ENCODE results near the gene SPAG6. TPM values are rescaled to one million over a fixed set of nuclear protein-coding genes. Genes with fewer than 3 reads are reported as not detected.
A peak's percentile ranks its signal among the peaks of the same experiment; 100 is the strongest.

SPAG6 gene
- total RNA-seq, 2 experiments from 2014 or later, result not detected

DNA sequence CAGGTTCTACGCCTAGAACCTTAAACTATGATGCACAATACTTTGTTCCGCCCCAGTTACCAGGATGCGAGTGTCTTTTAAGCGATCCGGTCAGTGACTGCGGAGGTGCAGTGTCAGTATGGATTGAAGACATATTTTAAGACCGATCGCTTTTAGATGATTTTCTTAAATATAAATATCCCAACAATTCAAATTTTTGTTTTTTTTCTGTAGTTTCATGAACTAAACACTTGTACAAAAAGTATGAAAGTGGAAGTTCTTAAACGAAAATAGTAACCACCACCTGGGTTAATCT is 28.3 kb upstream of the SPAG6 start:
- DNase-seq, result peak; percentile 43
- Mint-ChIP-seq H3K27ac (peak overlapping the region; percentile 86), H3K4me1 (ENCODE audit: low read depth) (peaks cover 30% of the 10 kb centered on the region), H3K36me3 (ENCODE audit: low read depth) (peaks cover 4% of the 10 kb centered on the region), H3K27me3 (ENCODE audit: low read depth) (peaks cover 17% of the 10 kb centered on the region), H3K9me3 (no peaks in the 10 kb centered on the region), H3K4me3 (peak overlapping the region; percentile 91)
- intact Hi-C loops (cut with micrococcal nuclease), result loop anchor here (5.0 to 10.0 kb wide), 5 partner anchors 120 to 1048 kb away; partner anchors contain the start of gene MLLT10
- CTCF ChIA-PET, result interaction anchor here (0.7 to 1.6 kb wide), 2 partner anchors 60 to 323 kb away, joined by 3 to 6 read pairs; no protein-coding TSS in a partner anchor

DNA sequence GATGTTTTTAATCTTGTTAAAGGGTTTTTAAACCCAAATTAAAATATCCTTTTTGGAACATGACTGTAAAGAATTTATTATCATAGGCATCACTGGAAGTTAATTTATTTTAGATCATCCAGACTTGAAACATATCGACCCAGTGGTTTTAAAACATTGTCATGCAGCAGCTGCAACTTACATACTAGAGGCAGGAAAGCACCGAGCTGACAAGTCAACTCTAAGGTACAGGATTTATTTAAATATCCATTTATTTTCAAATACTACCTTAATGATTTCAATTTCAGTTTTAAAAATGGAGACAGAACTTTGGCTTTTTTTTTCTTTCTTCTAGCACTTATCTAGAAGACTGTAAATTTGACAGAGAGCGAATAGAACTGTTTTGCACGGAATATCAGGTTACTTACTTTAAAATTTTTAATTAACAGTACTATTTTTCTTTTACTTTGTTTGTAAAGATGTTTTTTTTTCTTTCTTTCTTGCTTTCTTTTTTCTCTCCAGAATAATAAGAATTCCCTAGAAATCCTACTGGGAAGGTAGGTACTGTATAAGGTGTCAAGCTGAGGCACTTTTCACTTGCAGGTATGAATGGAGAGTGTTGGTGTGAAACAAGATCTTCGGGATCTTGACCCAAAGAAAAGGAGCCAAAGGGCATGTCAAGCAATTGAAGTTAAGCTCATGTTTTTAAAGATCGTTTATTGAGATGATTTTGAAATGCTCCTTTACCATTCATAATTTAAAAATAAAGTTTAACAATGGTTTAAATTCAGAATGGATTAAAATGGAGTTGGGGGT is 27.3 kb upstream of the SPAG6 start:
- CTCF ChIA-PET, result interaction anchor here (0.7 to 1.6 kb wide), 2 partner anchors 20 to 61 kb away, joined by 3 to 6 read pairs; no protein-coding TSS in a partner anchor
- Mint-ChIP-seq H3K27ac (peak overlapping the region; percentile 72), H3K27me3 (ENCODE audit: low read depth) (peaks cover 27% of the 10 kb centered on the region), H3K4me1 (ENCODE audit: low read depth) (peaks cover 30% of the 10 kb centered on the region), H3K4me3 (peak overlapping the region; percentile 55), H3K9me3 (no peaks in the 10 kb centered on the region), H3K36me3 (ENCODE audit: low read depth) (peaks cover 4% of the 10 kb centered on the region)
- no peak for DNase-seq
- intact Hi-C loops (cut with micrococcal nuclease), result loop anchor here (5.0 to 10.0 kb wide), 5 partner anchors 119 to 1047 kb away; partner anchors contain the start of gene MLLT10

DNA sequence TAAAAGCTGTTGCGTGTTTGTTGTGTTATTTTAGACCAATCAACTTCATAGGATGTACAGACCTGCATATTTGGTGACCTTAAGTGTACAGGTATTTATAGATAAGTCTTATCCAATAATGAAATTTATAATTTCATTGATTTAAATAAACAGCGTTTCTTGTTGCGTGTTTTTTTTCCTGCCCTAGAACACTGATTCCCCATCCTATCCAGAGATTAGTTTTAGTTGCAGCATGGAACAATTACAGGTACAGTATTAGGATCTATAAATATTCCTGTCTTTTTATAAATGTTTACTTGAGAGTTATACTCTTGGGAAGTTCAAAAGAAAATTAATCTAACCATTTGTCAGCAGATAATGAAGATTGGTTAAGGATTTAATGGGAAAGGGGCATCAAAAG is 26.5 kb upstream of the SPAG6 start:
- H3K27ac Mint-ChIP-seq, result no peak overlapping the region
- peaks cover 30% of the 10 kb centered on the region for H3K27me3 Mint-ChIP-seq (ENCODE audit: low read depth)
- H3K4me1 Mint-ChIP-seq (ENCODE audit: low read depth), result peaks cover 37% of the 10 kb centered on the region
- intact Hi-C loops (cut with micrococcal nuclease), result loop anchor here (5.0 to 10.0 kb wide), 5 partner anchors 119 to 1046 kb away; partner anchors contain the start of gene MLLT10
- DNase-seq, result no peak
- H3K4me3 Mint-ChIP-seq, result no peak overlapping the region
- H3K9me3 Mint-ChIP-seq, result no peaks in the 10 kb centered on the region
- CTCF ChIA-PET, result interaction anchor here (1.6 kb wide), 1 partner anchor 62 kb away, joined by 6 read pairs; no protein-coding TSS in a partner anchor
- H3K36me3 Mint-ChIP-seq (ENCODE audit: low read depth), result peaks cover 4% of the 10 kb centered on the region

DNA sequence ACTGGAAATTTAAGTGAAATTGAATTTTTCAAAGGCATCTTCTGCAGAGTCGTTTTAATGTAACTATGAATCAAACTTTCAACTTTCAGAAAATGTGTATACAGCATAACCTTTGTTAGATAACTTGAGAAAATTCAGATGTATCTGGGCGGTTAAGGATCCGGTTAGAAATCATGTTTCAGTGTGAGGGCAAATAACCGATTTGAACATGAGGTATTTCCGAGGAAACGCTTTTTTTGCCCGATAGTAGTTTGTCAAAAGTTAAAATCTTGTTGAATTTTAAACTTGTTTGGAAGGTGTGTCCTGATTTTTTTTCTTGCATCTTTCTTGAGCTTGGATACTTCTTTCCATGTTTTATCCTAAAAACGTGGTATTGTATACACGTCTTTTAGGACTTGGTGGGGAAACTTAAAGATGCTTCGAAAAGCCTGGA is 25.7 kb upstream of the SPAG6 start:
- peak overlapping the region; percentile 82 for H3K4me3 Mint-ChIP-seq
- intact Hi-C loops (cut with micrococcal nuclease), result loop anchor here (5.0 to 10.0 kb wide), 5 partner anchors 118 to 1045 kb away; partner anchors contain the start of gene MLLT10
- no peaks in the 10 kb centered on the region for H3K9me3 Mint-ChIP-seq
- CTCF ChIA-PET, result no interaction called here
- H3K27ac Mint-ChIP-seq, result no peak overlapping the region
- DNase-seq, result no peak
- peaks cover 45% of the 10 kb centered on the region for H3K4me1 Mint-ChIP-seq (ENCODE audit: low read depth)
- peaks cover 38% of the 10 kb centered on the region for H3K27me3 Mint-ChIP-seq (ENCODE audit: low read depth)
- H3K36me3 Mint-ChIP-seq (ENCODE audit: low read depth), result peaks cover 4% of the 10 kb centered on the region

DNA sequence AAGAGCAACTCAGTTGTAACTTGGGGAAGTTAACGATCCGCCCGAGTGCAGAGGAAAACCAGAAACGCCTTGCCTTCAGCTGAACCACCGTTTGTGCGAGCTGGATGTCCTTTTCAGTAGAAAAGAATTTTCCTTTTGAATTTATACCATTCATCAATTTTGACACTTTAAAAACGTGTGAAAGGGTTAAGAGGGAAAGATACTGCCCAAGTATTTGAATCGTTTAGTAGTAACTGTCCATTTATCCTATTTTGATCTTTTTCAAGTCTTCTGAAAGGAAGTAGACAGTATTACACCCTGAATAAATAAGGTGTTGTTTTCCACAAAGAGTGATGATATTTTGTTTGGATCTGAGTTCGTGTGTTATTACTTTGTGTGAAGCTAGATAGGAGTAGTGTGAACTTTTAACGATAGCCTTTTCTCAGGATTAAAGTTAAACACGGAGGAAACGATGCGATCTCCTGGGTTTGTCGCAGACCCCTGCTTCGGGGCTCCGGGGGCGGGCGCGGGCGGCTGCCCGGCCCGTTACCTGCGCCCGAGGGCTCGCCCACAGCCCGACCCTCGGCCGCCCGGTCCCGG is 25.2 kb upstream of the SPAG6 start:
- no peak for DNase-seq
- Mint-ChIP-seq H3K4me1 (ENCODE audit: low read depth) (peaks cover 46% of the 10 kb centered on the region), H3K9me3 (no peaks in the 10 kb centered on the region), H3K4me3 (peak overlapping the region; percentile 82), H3K27ac (peak overlapping the region; percentile 91), H3K27me3 (ENCODE audit: low read depth) (peaks cover 40% of the 10 kb centered on the region), H3K36me3 (ENCODE audit: low read depth) (peaks cover 4% of the 10 kb centered on the region)
- CTCF ChIA-PET, result no interaction called here
- intact Hi-C loops (cut with micrococcal nuclease), result loop anchor here (5.0 to 10.0 kb wide), 7 partner anchors 117 to 1045 kb away; partner anchors contain the start of genes MLLT10 and PIP4K2A

DNA sequence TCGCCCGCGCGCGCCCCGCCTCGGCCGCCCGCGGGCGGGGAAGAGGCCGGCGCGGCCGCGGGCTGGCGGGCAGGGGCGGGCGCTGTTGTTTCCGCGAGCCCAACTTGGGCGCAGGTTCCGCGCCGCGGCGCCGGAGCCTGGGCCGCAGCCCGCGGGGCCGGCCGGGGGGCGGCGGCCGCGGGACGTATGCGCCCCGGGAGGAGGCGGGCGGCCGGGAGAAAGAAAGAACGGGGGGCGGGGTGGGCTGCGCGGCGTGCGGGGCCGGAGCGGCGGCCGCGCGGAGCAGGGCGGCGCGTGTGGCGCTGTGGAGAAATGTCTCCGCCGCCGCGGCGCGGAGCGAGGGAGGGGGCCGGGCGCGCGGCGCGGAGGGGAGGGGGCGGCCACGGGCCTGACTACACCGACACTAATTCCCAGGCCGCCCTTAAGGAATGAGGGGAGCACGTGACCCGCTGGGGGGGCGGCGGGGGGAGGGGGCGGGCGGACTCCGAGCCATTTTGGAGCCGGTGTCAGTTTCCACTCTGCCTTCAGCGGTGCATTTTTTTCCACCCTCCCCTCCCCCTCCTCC is 24.6 kb upstream of the SPAG6 start, which contains the start of gene BMI1:
BMI1 (plus strand) TSS at position 509 of the 565 bp plus-strand sequence. CDS start 5,351 bp downstream, outside the sequence.
- peak; percentile 62 for DNase-seq
- intact Hi-C loops (cut with micrococcal nuclease), result loop anchor here (5.0 kb wide), 2 partner anchors 332 to 392 kb away; partner anchors contain the start of gene PIP4K2A
- CTCF ChIA-PET, result no interaction called here
- Mint-ChIP-seq H3K27me3 (ENCODE audit: low read depth) (peaks cover 41% of the 10 kb centered on the region), H3K4me3 (peak within 1 kb of the TSS; percentile 85), H3K9me3 (no peaks in the 10 kb centered on the region), H3K36me3 (ENCODE audit: low read depth) (peaks cover 4% of the 10 kb centered on the region), H3K4me1 (ENCODE audit: low read depth) (peaks cover 41% of the 10 kb centered on the region), H3K27ac (peak within 1 kb of the TSS; percentile 91)

DNA sequence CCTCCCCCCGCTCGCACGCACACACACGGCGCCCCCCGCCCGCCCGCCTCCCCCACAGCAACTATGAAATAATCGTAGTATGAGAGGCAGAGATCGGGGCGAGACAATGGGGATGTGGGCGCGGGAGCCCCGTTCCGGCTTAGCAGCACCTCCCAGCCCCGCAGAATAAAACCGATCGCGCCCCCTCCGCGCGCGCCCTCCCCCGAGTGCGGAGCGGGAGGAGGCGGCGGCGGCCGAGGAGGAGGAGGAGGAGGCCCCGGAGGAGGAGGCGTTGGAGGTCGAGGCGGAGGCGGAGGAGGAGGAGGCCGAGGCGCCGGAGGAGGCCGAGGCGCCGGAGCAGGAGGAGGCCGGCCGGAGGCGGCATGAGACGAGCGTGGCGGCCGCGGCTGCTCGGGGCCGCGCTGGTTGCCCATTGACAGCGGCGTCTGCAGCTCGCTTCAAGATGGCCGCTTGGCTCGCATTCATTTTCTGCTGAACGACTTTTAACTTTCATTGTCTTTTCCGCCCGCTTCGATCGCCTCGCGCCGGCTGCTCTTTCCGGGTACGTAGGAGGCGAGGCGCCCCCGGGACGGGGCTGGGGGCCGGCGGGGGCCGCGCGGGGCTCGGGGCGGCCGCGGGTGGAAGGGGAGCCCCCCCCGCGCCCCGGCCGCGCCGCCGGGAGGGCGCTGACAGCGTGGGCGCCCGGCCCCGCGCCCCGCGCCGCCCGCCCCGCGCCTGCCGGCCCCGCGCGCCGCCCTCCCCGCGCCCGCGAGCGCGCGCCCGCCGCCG is 24.0 kb upstream of the SPAG6 start:
- peak overlapping the region; percentile 86 for H3K27ac Mint-ChIP-seq
- peaks cover 6% of the 10 kb centered on the region for H3K36me3 Mint-ChIP-seq (ENCODE audit: low read depth)
- CTCF ChIA-PET, result interaction anchor here (1.6 kb wide), 1 partner anchor 327 kb away, joined by 3 read pairs; no protein-coding TSS in a partner anchor
- no peaks in the 10 kb centered on the region for H3K9me3 Mint-ChIP-seq
- intact Hi-C loops (cut with micrococcal nuclease), result loop anchor here (5.0 kb wide), 2 partner anchors 331 to 391 kb away; partner anchors contain the start of gene PIP4K2A
- peak overlapping the region; percentile 76 for H3K4me3 Mint-ChIP-seq
- peaks cover 40% of the 10 kb centered on the region for H3K4me1 Mint-ChIP-seq (ENCODE audit: low read depth)
- peak; percentile 51 for DNase-seq
- peaks cover 46% of the 10 kb centered on the region for H3K27me3 Mint-ChIP-seq (ENCODE audit: low read depth)

GRCh38 chr10:22321924-22322640 is 23.2 kb upstream of the SPAG6 start:
- peak; percentile 14 for DNase-seq
- Mint-ChIP-seq H3K4me3 (peak overlapping the region; percentile 85), H3K27ac (peak overlapping the region; percentile 82), H3K27me3 (ENCODE audit: low read depth) (peaks cover 51% of the 10 kb centered on the region), H3K4me1 (ENCODE audit: low read depth) (peaks cover 40% of the 10 kb centered on the region), H3K9me3 (no peaks in the 10 kb centered on the region), H3K36me3 (ENCODE audit: low read depth) (peaks cover 7% of the 10 kb centered on the region)
- CTCF ChIA-PET, result interaction anchor here (1.6 kb wide), 1 partner anchor 328 kb away, joined by 3 read pairs; no protein-coding TSS in a partner anchor
- intact Hi-C loops (cut with micrococcal nuclease), result loop anchor here (1.0 to 5.0 kb wide), 3 partner anchors 18 to 390 kb away; partner anchors contain the start of gene PIP4K2A

GRCh38 chr10:22322641-22323160 is 22.6 kb upstream of the SPAG6 start:
- intact Hi-C loops (cut with micrococcal nuclease), result loop anchor here (1.0 to 5.0 kb wide), 5 partner anchors 11 to 390 kb away; partner anchors contain the start of gene PIP4K2A
- Mint-ChIP-seq H3K9me3 (no peaks in the 10 kb centered on the region), H3K27ac (peak overlapping the region; percentile 82), H3K4me1 (ENCODE audit: low read depth) (peaks cover 39% of the 10 kb centered on the region), H3K27me3 (ENCODE audit: low read depth) (peaks cover 51% of the 10 kb centered on the region), H3K36me3 (ENCODE audit: low read depth) (peaks cover 7% of the 10 kb centered on the region), H3K4me3 (peak overlapping the region; percentile 85)
- CTCF ChIA-PET, result interaction anchor here (1.6 kb wide), 1 partner anchor 329 kb away, joined by 3 read pairs; no protein-coding TSS in a partner anchor
- DNase-seq, result no peak

DNA sequence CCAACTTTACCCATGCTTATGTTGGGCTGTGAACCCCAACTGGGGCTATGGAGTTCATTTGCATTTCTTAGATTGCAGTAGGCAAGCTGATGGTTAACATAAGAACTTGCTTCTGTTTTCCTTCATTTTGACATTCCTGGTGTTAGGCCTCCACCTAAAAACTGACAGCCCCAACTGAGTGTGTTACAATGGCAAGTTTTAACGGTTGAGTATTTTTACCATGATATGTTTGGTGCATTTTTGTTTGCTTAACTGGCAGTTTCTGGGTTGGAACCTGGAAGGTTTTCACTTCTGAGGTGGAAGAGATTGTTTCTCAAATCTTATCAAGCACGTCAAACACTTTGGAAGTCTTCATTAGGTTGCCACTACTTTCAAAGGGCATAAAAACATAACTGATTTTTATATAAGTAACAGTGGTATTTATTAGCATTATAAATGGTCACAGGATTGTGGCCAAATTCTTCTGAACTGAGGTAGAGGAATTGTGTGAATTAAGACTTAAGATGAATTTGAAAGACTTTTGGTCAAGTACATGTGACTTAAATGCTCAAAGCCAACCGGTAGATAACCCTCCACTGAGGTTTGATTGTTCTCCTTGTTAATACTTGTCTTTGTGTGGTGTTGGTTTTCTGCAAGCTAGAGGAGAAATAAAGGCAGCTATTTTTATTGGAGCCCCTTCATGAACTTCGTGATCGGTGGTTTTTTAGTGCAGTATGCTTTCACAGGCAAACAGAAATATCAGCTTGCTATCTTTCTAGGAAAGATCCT is 21.6 kb upstream of the SPAG6 start:
- H3K36me3 Mint-ChIP-seq (ENCODE audit: low read depth), result peaks cover 7% of the 10 kb centered on the region
- DNase-seq, result no peak
- peaks cover 48% of the 10 kb centered on the region for H3K27me3 Mint-ChIP-seq (ENCODE audit: low read depth)
- no peaks in the 10 kb centered on the region for H3K9me3 Mint-ChIP-seq
- no peak overlapping the region for H3K27ac Mint-ChIP-seq
- intact Hi-C loops (cut with micrococcal nuclease), result loop anchor here (1.0 to 5.0 kb wide), 4 partner anchors 10 to 389 kb away; partner anchors contain the start of gene PIP4K2A
- H3K4me1 Mint-ChIP-seq (ENCODE audit: low read depth), result peaks cover 33% of the 10 kb centered on the region
- CTCF ChIA-PET, result interaction anchor here (1.0 to 1.5 kb wide), 2 partner anchors 64 to 330 kb away, joined by 3 to 5 read pairs; no protein-coding TSS in a partner anchor
- peak overlapping the region; percentile 85 for H3K4me3 Mint-ChIP-seq

Measured in activated naive CD4-positive, alpha-beta T cell treated with anti-CD3 and anti-CD28 coated beads for 36 hours (primary cell).